Measurements from ENCODE around the gene DEPDC1. TPM values are rescaled to one million over a fixed set of nuclear protein-coding genes. Genes with fewer than 3 reads are reported as not detected.

DEPDC1 gene
- total RNA-seq, 1 experiment from 2014 or later = 26.1 TPM

DNA sequence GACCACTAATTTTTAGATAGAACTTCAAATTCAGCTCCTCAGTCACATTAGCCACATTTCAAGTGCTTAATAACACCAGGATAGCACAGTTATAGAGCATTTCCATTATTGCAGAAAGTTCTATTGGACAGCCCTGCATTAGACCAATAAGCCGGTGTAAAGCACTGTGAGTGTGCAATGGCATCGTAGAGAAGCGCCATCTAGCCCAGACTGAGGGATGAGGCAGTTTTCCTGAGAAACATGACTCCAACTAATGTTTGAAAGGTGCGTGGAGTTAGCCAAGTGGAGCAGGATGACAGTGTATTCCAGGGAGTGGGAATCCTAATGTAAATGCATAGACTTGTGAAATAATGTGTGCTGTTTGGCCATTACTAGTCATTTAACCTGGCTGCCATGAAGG lies 54.9 kb downstream of the DEPDC1 start:
- Histone ChIP-seq H3K56ac (ENCODE audit: insufficient read length, low read depth, low read length) (no peak overlapping the region), H3K4ac (ENCODE audit: low read depth, low read length) (no peak overlapping the region), H3K9ac (ENCODE audit: extremely low read depth, insufficient read length, low read length) (no peak overlapping the region), H3K14ac (ENCODE audit: insufficient read depth, low read length) (no peak overlapping the region), H3K27me3 (ENCODE audit: insufficient read depth, low read length) (no peaks in the 10 kb centered on the region), H3K18ac (ENCODE audit: insufficient read length, low read depth, low read length) (no peak overlapping the region), H2AFZ (ENCODE audit: low read length) (no peak overlapping the region), H3K23me2 (ENCODE audit: insufficient read length, low read depth, low read length, poor library complexity, severe bottlenecking) (no peaks in the 10 kb centered on the region), H4K5ac (ENCODE audit: insufficient read length, low read depth, low read length) (no peak overlapping the region), H2AK5ac (ENCODE audit: insufficient read length, low read length) (no peak overlapping the region), H3K4me1 (ENCODE audit: insufficient read depth, low read length) (no peaks in the 10 kb centered on the region), H4K8ac (replicated peaks; ENCODE audit: insufficient read length, low read depth, low read length) (no peak overlapping the region), H3K23ac (ENCODE audit: insufficient read length, low read depth, low read length) (no peak overlapping the region), H2BK5ac (ENCODE audit: insufficient read length, low read length) (no peak overlapping the region), H3T11ph (ENCODE audit: low read length) (no peak overlapping the region), H4K20me1 (ENCODE audit: control insufficient read depth, insufficient read depth, insufficient read length) (no peaks in the 10 kb centered on the region), H3K4me2 (ENCODE audit: insufficient read depth, insufficient read length, low read length) (no peak overlapping the region), H3K27ac (ENCODE audit: insufficient read length, low read depth, low read length) (no peak overlapping the region), H4K91ac (ENCODE audit: insufficient read length, low read depth, low read length) (no peak overlapping the region), H2BK15ac (ENCODE audit: low read depth, low read length) (no peak overlapping the region), H2BK120ac (ENCODE audit: low read depth, low read length, poor library complexity, severe bottlenecking) (no peak overlapping the region), H3K9me3 (ENCODE audit: control insufficient read depth, low read depth, low read length) (no peaks in the 10 kb centered on the region), H3K79me2 (ENCODE audit: insufficient read depth, low read length) (no peaks in the 10 kb centered on the region), H2BK12ac (ENCODE audit: insufficient read length, low read depth, low read length) (no peak overlapping the region), H2BK20ac (ENCODE audit: low read depth, low read length, poor library complexity, severe bottlenecking) (no peak overlapping the region), H3K79me1 (ENCODE audit: insufficient read depth, low read depth, low read length, poor library complexity, severe bottlenecking) (no peaks in the 10 kb centered on the region)
- Mint-ChIP-seq H3K27ac (no peak overlapping the region), H3K4me3 (no peak overlapping the region), H3K36me3 (ENCODE audit: insufficient read depth in 1 of 3, low read depth in 3 of 3) (no peaks in the 10 kb centered on the region), H3K27me3 (ENCODE audit: low read depth) (no peaks in the 10 kb centered on the region), H3K9me3 (no peaks in the 10 kb centered on the region), H3K4me1 (peaks cover 10 to 13% of the 10 kb centered on the region in 2 experiments)
- DNase-seq = no peak
- TF ChIP-seq CTCF (conservative IDR thresholded peaks at IDR 0.05) = no peak; the same call in 2 of the 3 replicates
- WGBS (ENCODE audit: extremely low coverage, insufficient read length, low lambda C conversion rate) = no CpG with 5 or more reads among the region's 4 CpGs

Measured in H9 (cell line).